GM19351 (cell line): ENCODE measurements around the gene PCDHGB6.
"Not testable (repeated sequence)": the region's sequence is repeated elsewhere in the genome, so short reads cannot be mapped to it uniquely, and the experiment has no call there.

Experiments used
- ATAC-seq: cut with Tn5 transposase; IDR thresholded peaks from one replicate; pipeline ENCODE4 v1.9.1; 2021; ENCODE audit warnings: mild to moderate bottlenecking, moderate library complexity; ENCODE audit not compliant: unreplicated experiment

The PCDHGB6 gene

DNA sequence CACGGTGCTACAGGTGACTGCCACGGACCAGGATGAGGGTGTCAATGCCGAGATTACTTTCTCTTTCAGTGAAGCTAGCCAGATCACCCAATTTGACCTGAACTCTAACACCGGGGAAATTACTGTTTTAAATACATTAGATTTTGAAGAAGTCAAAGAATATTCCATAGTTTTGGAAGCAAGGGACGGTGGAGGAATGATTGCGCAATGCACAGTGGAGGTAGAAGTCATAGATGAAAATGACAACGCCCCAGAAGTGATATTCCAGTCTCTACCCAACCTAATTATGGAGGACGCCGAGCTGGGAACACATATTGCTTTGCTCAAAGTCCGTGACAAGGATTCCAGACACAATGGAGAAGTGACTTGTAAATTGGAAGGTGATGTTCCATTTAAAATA lies 19.2 kb upstream of the PCDHGB6 start:
- no peak for ATAC-seq

GRCh38 chr5:141389153-141390042 lies 18.4 kb upstream of the PCDHGB6 start:
- ATAC-seq, result no peak

DNA sequence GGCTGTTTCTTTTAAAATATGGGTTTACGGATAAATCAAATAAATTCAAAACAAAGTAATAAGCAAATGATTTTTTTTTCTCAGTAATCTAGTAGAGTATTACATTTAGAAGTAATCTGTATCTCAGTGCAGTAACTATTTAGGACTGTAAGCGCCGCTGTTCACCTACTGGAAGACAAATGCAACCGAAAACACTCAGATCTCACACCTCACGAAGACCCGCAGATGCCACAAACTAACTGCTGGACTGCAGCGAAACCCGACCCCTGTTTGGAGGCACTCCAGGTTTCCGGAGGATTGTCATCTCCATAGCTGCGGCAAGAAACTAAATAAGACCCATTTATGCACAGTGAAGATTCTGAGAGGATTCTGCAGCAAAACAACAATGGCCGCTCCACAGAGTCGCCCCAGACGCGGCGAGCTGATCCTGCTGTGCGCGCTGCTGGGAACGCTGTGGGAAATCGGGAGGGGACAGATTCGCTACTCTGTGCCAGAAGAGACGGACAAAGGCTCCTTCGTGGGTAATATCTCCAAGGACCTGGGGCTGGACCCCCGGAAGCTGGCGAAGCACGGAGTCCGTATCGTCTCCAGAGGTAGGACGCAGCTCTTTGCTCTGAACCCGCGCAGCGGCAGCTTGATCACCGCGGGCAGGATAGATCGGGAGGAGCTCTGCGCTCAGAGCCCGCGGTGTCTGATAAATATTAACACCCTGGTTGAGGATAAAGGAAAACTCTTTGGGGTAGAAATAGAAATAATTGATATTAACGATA lies 15.2 kb upstream of the PCDHGB6 start, which contains the start of gene PCDHGA8:
Gene PCDHGA8, plus strand, starts transcription at position 205 of the 770 bp plus-strand sequence. Its CDS starts 181 bp downstream, at position 386.
- no peak for ATAC-seq

- ATAC-seq, result no peak
Measured at GRCh38 chr5:141393267-141393666, 14.6 kb upstream of the PCDHGB6 start.

GRCh38 chr5:141394401-141395187 lies 13.2 kb upstream of the PCDHGB6 start:
- not testable (repeated sequence) for ATAC-seq

- peak; percentile 98 for ATAC-seq
Measured at GRCh38 chr5:141397756-141398551, 9.9 kb upstream of the PCDHGB6 start, which contains the start of gene PCDHGB5. Gene PCDHGB5 (plus strand): TSS chr5:141397947. CDS start chr5:141398128, 181 bp downstream.

DNA sequence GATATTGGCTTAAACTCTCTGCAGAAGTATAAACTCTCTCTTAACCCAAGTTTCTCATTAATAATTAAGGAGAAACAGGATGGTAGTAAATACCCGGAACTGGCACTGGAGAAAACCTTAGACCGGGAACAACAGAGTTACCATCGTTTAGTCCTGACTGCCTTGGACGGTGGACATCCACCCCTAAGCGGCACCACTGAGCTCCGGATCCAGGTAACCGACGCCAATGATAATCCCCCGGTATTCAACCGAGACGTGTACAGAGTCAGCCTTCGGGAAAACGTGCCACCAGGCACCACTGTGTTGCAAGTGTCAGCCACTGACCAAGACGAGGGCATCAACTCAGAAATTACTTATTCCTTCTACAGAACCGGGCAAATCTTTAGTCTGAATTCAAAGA lies 9.2 kb upstream of the PCDHGB6 start:
- no peak for ATAC-seq

DNA sequence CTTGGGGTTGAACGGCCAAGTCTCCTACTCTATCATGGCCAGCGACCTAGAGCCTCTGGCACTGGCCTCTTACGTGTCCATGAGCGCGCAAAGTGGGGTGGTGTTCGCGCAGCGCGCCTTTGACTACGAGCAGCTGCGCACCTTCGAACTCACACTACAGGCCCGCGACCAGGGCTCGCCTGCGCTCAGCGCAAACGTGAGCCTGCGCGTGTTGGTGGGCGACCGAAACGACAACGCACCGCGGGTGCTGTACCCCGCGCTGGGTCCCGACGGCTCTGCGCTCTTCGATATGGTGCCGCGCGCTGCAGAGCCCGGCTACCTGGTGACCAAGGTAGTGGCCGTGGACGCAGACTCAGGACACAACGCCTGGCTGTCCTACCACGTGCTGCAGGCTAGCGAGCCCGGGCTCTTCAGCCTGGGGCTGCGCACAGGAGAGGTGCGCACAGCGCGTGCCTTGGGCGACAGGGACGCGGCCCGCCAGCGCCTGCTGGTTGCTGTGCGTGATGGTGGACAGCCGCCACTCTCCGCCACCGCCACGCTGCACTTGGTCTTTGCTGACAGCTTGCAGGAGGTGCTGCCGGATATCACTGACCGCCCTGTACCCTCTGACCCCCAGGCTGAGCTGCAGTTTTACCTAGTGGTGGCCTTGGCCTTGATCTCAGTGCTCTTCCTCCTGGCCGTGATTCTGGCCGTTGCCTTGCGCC lies 8.1 kb upstream of the PCDHGB6 start:
- no peak for ATAC-seq

DNA sequence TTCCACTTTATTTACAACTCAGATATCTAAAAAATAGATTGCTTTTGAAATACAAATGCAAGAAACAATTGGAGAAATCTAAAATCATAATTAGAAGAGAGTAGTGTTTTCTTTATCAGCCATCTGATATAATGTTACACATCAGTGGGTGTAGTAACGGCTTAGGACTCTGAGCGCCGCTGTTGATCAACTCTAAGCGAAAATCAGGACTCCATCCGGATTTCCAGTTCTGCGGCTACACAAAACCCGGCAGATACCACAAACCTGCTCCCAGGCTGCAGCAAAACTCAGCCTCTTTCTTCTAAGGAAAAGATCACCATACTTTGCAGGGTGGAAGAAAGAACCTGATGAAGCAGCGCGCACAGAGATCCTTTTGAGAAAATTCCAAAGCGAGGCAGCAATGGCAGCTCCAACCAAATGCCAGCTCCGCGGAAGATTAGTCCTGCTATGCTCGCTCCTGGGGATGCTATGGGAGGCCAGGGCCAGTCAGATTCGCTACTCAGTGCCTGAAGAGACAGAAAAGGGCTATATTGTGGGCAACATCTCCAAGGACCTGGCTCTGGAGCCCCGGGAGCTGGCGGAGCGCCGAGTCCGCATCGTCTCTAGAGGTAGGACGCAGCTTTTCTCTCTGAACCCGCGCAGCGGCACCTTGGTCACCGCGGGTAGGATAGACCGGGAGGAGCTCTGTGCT lies 5.1 kb upstream of the PCDHGB6 start, which contains the start of gene PCDHGA9:
Gene PCDHGA9, plus strand, starts transcription at position 226 of the 691 bp plus-strand sequence. Its CDS starts 175 bp downstream, at position 401.
- no peak for ATAC-seq

DNA sequence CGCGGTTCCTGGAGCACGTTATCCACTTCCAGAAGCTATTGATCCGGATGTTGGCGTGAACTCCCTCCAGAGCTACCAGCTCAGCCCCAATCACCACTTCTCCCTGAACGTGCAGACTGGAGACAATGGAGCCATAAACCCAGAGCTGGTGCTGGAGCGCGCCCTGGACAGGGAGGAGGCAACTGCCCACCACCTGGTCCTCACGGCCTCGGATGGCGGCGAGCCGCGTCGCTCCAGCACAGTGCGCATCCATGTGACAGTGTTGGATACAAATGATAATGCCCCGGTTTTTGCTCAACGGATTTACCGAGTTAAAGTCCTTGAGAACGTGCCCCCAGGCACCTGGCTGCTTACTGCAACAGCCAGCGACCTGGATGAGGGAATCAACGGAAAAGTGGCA lies 4.4 kb upstream of the PCDHGB6 start:
- no peak for ATAC-seq

GRCh38 chr5:141409598-141410306 lies 1.9 kb downstream of the PCDHGB6 start:
- ATAC-seq, result no peak

DNA sequence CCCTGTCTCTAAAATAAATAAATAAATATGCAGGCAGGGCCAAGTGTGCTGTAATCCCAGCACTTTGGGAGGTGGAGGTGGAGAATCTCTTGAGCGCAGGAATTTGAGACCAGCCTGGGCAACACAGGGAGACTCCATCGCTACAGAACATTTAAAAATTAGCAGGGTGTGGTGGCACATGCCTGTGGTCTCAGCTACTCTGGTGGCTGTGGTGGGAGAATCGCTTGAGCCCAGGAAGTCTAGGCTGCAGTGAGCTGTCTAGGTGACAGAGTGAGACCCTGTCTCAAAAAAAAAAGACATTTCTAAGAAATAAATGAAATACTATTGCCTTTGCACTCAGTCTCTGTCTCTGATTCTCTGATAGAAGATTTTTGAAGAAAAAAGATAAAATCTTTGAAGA lies 3.8 kb downstream of the PCDHGB6 start:
- ATAC-seq, result no peak

DNA sequence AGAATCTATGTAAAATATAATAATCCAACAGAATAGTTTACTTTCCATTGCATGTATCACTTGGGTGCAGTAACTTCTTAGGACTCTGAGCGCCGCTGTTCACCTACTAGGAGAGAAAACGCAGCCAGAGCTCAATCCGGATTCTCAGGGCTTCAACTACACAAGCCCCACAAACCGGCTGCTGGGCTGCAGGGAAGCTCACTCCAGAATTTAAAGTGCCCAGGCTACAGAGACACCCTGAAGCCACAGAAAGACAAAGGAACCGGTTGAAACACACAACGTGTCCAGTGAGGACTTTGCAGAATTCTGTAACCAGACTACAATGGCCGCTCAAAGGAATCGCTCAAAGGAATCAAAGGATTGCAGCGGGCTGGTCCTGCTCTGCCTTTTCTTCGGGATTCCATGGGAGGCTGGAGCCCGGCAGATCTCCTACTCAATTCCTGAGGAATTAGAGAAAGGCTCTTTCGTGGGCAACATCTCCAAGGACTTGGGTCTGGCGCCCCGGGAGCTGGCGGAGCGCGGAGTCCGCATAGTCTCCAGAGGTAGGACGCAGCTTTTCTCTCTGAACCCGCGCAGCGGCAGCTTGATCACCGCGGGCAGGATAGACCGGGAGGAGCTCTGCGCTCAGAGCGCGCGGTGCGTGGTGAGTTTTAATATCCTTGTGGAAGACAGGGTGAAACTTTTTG lies 5.2 kb downstream of the PCDHGB6 start, which contains the start of gene PCDHGA10:
Gene PCDHGA10, plus strand, starts transcription at position 134 of the 686 bp plus-strand sequence. Its CDS starts 189 bp downstream, at position 323.
- ATAC-seq, result peak; percentile 76

DNA sequence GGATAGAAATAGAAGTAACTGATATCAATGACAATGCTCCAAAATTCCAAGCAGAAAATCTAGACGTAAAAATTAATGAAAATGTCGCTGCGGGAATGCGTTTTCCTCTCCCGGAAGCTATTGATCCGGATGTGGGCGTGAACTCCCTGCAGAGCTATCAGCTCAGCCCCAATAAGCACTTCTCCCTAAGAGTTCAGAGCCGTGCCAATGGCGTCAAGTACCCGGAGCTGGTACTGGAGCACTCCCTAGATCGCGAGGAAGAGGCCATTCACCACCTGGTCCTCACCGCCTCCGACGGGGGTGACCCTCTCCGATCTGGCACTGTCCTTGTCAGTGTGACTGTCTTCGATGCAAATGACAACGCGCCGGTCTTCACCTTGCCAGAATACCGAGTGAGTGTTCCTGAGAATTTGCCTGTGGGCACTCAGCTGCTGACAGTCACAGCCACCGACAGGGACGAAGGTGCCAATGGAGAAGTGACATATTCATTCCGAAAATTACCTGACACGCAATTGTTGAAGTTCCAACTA lies 5.8 kb downstream of the PCDHGB6 start:
- no peak for ATAC-seq

DNA sequence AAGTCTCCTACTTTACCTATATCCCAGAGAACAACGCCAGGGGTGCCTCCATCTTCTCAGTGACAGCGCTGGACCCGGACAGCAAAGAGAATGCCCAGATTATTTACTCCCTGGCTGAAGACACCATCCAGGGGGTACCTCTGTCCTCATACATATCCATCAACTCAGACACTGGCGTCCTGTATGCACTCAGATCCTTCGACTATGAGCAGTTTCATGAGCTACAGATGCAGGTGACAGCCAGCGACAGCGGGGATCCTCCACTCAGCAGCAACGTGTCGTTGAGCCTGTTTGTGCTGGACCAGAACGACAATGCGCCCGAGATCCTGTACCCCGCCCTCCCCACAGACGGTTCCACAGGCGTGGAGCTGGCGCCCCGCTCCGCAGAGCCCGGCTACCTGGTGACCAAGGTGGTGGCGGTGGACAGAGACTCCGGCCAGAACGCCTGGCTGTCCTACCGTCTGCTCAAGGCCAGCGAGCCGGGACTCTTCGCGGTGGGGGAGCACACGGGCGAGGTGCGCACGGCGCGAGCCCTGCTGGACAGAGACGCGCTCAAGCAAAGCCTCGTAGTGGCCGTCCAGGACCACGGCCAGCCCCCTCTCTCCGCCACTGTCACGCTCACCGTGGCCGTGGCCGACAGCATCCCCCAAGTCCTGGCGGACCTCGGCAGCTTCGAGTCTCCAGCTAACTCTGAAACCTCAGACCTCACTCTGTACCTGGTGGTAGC lies 6.9 kb downstream of the PCDHGB6 start:
- not testable (repeated sequence) for ATAC-seq

- not testable (repeated sequence) for ATAC-seq
Measured at GRCh38 chr5:141415275-141415618, 7.4 kb downstream of the PCDHGB6 start.
